ENCODE measurements around the gene INO80C. TPM values are rescaled to one million over a fixed set of nuclear protein-coding genes. Genes with fewer than 3 reads are reported as not detected.

The INO80C gene
- total and polyA plus RNA-seq, 2 of the 4 experiments (the other 2 are of a cell fraction): 5.6 to 17.1 TPM

DNA sequence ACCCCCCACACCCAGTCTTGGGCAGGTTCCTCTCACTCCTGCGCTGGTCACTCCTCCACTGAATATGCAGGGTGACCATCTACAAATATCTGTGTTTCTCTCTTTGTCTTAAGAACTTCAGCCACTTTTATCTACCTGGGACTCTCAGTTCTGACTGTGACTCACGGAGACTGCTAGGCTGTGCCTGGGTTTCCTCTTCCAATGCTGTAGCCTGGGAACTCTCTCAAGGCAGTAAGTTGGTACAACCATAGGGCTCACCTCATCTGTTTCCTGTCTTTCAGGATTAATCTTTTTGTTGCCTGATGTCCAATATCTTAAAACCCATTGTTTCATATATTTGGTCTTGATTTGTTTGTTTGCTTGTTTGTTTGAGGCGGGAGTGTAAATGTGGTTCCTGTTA, 73.4 kb downstream of the INO80C start:
- Histone ChIP-seq H3K9me3 (ENCODE audit: control insufficient read depth, insufficient read depth, low read length) (no peaks in the 10 kb centered on the region; the same call in 1 of the 2 replicates), H3K4me3 (ENCODE audit: insufficient read depth, low read depth, low read length) (no peak overlapping the region), H3K9me1 (ENCODE audit: insufficient read depth, low read length) (no peaks in the 10 kb centered on the region), H3K4me1 (ENCODE audit: control insufficient read depth, insufficient read depth, low read length) (no peaks in the 10 kb centered on the region), H2AK5ac (ENCODE audit: low read depth, low read length) (no peak overlapping the region), H2AK9ac (replicated peaks; ENCODE audit: low read depth, low read length, poor library complexity) (no peak overlapping the region), H4K91ac (ENCODE audit: insufficient read depth, low read depth, low read length) (no peak overlapping the region), H3K18ac (ENCODE audit: low read depth, low read length) (no peak overlapping the region), H2BK120ac (ENCODE audit: low read depth, low read length) (no peak overlapping the region), H2BK5ac (ENCODE audit: low read depth, low read length, poor library complexity, severe bottlenecking) (no peak overlapping the region), H2AFZ (replicated peaks; ENCODE audit: low read length, poor library complexity) (no peak overlapping the region), H2BK15ac (ENCODE audit: low read depth, low read length) (no peak overlapping the region), H3K9ac (ENCODE audit: low read depth, low read length) (no peak overlapping the region), H4K20me1 (ENCODE audit: insufficient read depth, low read length) (no peaks in the 10 kb centered on the region), H3K27me3 (ENCODE audit: control insufficient read depth, insufficient read depth, low read length) (peaks cover 4% of the 10 kb centered on the region), H3K23ac (ENCODE audit: low read depth, low read length) (no peak overlapping the region), H3K79me1 (ENCODE audit: low read depth in 1 of 2, low read length in 2 of 2) (no peaks in the 10 kb centered on the region), H4K5ac (ENCODE audit: low read depth, low read length) (no peak overlapping the region), H3K36me3 (ENCODE audit: control insufficient read depth, insufficient read depth, low read length) (no peaks in the 10 kb centered on the region), H2BK20ac (ENCODE audit: low read depth, low read length) (no peak overlapping the region), H3K56ac (ENCODE audit: extremely low read depth, insufficient read depth, low read length) (no peak overlapping the region), H4K8ac (ENCODE audit: low read depth in 2 of 2, low read length in 2 of 2) (no peak overlapping the region), H3K4ac (ENCODE audit: low read depth, low read length) (no peak overlapping the region), H3K27ac (ENCODE audit: insufficient read depth, low read length) (no peak overlapping the region), H3K14ac (replicated peaks; ENCODE audit: low read depth, low read length) (no peak overlapping the region), H3K4me2 (ENCODE audit: low read depth, low read length) (no peak overlapping the region)
- ATAC-seq (ENCODE audit: low read depth) (no peak), DNase-seq (no peak)
- WGBS, 2 experiments (ENCODE audit: extremely low coverage in 2 of 2, insufficient read length in 1 of 2): no CpG with 5 or more reads among the region's 3 CpGs
- in situ Hi-C loops (cut with MboI; ENCODE audit: low sequenced_read_pairs) (no loop called here), dilution Hi-C loops (cut with HindIII; ENCODE audit: low sequenced_read_pairs, unreplicated experiment) (no loop called here), intact Hi-C loops (cut with micrococcal nuclease) (no loop called here)
- TF ChIP-seq RCOR1 (IDR thresholded peaks at IDR 0.05; ENCODE audit: insufficient replicate concordance, low read length): no peak
- TF ChIP-seq NFE2L2 (IDR thresholded peaks at IDR 0.05; ENCODE audit: low read depth, low read length): no peak
- TF ChIP-seq, protein P1, sequence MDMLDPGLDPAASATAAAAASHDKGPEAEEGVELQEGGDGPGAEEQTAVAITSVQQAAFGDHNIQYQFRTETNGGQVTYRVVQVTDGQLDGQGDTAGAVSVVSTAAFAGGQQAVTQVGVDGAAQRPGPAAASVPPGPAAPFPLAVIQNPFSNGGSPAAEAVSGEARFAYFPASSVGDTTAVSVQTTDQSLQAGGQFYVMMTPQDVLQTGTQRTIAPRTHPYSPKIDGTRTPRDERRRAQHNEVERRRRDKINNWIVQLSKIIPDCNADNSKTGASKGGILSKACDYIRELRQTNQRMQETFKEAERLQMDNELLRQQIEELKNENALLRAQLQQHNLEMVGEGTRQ (IDR thresholded peaks at IDR 0.05; ENCODE audit: low read depth, low read length): no peak
- no peak for TF ChIP-seq MAFK (IDR thresholded peaks at IDR 0.05; ENCODE audit: low read depth, low read length)
- TF ChIP-seq MXI1 (IDR thresholded peaks at IDR 0.05; ENCODE audit: borderline replicate concordance, low read depth, low read length): no peak
- TF ChIP-seq CEBPB (IDR thresholded peaks at IDR 0.05; ENCODE audit: low read depth, low read length): no peak
- BruUV-seq (replicated peaks): no TSS peak
- ChIA-PET CTCF (no interaction called here), POLR2A (ENCODE audit: unreplicated experiment) (no interaction called here)

Measured in IMR-90 (cell line).